ENCODE data around the gene PIKFYVE.
"Not testable (repeated sequence)": the region's sequence is repeated elsewhere in the genome, so short reads cannot be mapped to it uniquely, and the experiment has no call there.

PIKFYVE gene

DNA sequence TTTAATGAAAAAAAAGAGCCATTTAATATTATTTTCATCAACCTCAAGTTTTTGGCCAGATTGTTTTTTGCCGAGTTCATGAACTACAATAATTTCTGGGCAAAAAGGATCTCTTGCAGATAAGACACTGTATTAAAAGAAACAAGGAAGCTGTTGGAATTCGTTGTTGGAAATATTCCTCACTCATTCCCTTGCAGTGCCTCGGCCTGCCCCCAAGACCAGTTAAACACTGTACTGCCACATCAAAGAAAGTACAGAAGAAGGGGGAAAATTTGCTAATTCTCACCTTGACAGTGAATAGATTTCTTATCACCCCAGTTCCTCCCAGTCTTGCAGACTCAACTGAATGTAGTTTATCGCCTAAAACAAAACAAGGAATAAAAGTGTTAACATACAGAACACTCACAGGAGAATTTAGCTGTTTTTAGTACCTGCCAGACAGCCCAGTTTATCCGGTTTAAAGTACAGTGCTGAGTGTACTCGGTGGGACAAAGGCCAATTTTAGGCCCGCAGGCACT is 12.4 kb upstream of the PIKFYVE start:
- Mint-ChIP-seq H3K4me1 (peaks cover 46% of the 10 kb centered on the region), H3K27ac (no peak overlapping the region)

DNA sequence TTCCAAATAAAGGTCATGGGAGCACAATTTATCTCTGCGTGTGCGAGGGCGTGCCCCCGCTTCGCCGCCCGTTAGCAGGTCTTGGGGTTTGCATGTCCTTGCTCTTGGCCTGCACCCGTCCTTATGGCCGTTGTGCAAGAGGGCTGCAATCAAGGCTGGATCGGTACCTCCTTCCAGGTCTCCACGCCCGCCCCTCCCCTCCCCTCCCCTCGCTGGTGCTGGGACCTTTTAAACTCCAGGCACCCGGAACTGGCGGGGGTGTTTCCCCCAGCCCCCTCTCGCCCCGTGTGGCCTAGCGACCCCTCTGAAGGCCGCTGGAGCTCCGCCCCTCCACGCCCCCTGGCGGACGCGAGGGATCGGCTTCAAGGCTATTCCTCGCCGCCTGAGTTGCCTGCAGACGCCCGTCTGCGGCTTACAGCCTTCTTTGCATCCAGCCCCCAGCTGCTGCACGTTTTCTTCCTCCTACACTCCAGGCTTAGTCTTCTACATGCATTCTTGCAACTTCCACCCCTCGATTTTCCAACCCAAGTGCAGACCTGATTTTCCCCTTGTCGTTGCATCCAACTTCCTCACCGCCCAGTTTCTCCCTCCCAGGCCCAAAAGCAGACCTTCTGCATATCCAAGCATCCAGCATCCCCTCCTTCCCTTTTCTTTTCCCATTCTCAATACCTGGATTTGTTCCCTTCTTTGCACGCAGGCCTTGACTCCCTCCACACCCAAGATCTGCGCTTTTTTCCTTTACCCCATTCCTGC is 11.8 kb upstream of the PIKFYVE start:
- TF ChIP-seq, protein P1, sequence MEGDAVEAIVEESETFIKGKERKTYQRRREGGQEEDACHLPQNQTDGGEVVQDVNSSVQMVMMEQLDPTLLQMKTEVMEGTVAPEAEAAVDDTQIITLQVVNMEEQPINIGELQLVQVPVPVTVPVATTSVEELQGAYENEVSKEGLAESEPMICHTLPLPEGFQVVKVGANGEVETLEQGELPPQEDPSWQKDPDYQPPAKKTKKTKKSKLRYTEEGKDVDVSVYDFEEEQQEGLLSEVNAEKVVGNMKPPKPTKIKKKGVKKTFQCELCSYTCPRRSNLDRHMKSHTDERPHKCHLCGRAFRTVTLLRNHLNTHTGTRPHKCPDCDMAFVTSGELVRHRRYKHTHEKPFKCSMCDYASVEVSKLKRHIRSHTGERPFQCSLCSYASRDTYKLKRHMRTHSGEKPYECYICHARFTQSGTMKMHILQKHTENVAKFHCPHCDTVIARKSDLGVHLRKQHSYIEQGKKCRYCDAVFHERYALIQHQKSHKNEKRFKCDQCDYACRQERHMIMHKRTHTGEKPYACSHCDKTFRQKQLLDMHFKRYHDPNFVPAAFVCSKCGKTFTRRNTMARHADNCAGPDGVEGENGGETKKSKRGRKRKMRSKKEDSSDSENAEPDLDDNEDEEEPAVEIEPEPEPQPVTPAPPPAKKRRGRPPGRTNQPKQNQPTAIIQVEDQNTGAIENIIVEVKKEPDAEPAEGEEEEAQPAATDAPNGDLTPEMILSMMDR (IDR thresholded peaks at IDR 0.05), result peak; percentile 68
- H3K4me3 Mint-ChIP-seq, result peak overlapping the region; percentile 99
- DNase-seq, result peak; percentile 96
- peaks cover 46% of the 10 kb centered on the region for H3K4me1 Mint-ChIP-seq
- peaks cover 34% of the 10 kb centered on the region for H3K36me3 Mint-ChIP-seq (ENCODE audit: low read depth)
- H3K9me3 Mint-ChIP-seq, result no peaks in the 10 kb centered on the region
- peak overlapping the region; percentile 99 for H3K27ac Mint-ChIP-seq
- peaks cover 3% of the 10 kb centered on the region for H3K27me3 Mint-ChIP-seq (ENCODE audit: low read depth, poor library complexity)

More for the DNA sequence above, 12.4 kb upstream of the PIKFYVE start:
- peak overlapping the region; percentile 99 for H3K4me3 Mint-ChIP-seq
- no peak for DNase-seq
- H3K27me3 Mint-ChIP-seq (ENCODE audit: low read depth, poor library complexity), result peaks cover 3% of the 10 kb centered on the region
- TF ChIP-seq, protein P1 (IDR thresholded peaks at IDR 0.05), result no peak
- H3K9me3 Mint-ChIP-seq, result no peaks in the 10 kb centered on the region
- peaks cover 40% of the 10 kb centered on the region for H3K36me3 Mint-ChIP-seq (ENCODE audit: low read depth)

DNA sequence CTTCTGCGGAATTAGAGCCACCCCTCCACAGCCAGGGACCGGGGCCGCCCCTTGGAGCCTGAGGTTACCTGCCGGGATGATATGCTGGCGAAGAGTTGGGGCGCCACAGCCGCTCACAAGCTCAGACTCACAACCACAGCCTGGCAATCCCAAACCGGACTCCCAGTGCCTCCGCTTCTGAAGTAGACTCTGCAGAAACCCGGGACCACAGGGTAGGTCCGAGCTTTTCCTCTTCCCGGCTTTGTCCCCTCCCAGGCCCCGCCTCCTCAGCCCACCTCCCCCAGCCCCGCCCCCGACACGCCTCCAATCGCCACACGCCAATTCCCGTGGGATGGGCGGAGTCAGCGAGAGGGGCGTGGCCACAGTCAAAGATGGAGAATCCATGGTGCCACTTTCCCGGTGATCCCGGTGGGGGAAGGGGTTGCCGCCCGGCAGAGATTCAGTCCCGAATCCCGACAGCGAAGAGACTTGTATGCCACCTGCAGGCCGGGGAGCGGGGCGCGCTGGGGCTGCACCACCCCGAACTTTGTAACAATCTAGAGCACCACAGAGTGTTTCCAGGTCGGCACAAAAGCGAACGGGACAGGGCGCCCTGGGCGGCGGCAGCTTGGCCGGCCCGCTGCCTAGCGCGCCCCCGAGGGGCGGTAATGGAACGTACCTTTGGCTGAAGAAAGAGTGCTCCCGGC is 11.0 kb upstream of the PIKFYVE start, which contains the start of gene IDH1:
Gene IDH1, minus strand, starts transcription at position 201 of the 686 bp plus-strand sequence. CDS start 3,520 bp downstream, outside the sequence.
- peaks cover 27% of the 10 kb centered on the region for H3K36me3 Mint-ChIP-seq (ENCODE audit: low read depth)
- no peaks in the 10 kb centered on the region for H3K9me3 Mint-ChIP-seq
- H3K27me3 Mint-ChIP-seq (ENCODE audit: low read depth, poor library complexity), result peaks cover 3% of the 10 kb centered on the region
- peak within 1 kb of the TSS; percentile 99 for H3K4me3 Mint-ChIP-seq
- peak; percentile 100 for DNase-seq
- TF ChIP-seq, protein P1 (IDR thresholded peaks at IDR 0.05), result peak; percentile 47
- H3K4me1 Mint-ChIP-seq, result peaks cover 46% of the 10 kb centered on the region
- peak within 1 kb of the TSS; percentile 99 for H3K27ac Mint-ChIP-seq

DNA sequence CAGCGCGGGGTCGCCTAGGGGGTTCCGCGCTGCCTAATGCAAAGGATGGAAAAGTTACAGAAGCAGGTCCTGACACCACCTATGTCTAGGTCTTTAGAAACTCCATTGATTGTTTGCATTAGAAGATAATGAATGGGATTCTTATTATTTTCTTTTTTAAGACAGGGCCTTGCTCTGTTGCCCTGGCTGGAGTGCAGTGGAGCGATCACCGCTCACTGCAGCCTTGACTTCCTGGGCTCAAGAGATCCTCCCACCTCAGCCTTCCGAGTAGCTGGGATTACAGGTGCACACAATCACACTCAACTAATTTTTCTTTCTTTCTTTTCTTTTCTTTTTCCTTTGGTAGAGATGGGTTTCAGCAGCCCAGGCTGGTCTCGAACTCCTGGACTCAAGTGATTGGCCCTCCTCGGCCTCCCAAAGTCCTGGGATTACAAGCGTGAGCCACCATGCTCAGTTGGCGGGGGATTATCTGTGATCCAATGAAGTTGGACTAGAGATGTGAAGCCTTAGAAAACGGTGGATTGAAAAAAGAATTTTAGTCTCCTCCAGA is 10.4 kb upstream of the PIKFYVE start:
- DNase-seq, result no peak
- Mint-ChIP-seq H3K27me3 (ENCODE audit: low read depth, poor library complexity) (peaks cover 3% of the 10 kb centered on the region), H3K4me1 (peaks cover 46% of the 10 kb centered on the region), H3K9me3 (no peaks in the 10 kb centered on the region), H3K27ac (peak overlapping the region; percentile 99), H3K4me3 (peak overlapping the region; percentile 99), H3K36me3 (ENCODE audit: low read depth) (peaks cover 21% of the 10 kb centered on the region)
- TF ChIP-seq, protein P1 (IDR thresholded peaks at IDR 0.05), result no peak

DNA sequence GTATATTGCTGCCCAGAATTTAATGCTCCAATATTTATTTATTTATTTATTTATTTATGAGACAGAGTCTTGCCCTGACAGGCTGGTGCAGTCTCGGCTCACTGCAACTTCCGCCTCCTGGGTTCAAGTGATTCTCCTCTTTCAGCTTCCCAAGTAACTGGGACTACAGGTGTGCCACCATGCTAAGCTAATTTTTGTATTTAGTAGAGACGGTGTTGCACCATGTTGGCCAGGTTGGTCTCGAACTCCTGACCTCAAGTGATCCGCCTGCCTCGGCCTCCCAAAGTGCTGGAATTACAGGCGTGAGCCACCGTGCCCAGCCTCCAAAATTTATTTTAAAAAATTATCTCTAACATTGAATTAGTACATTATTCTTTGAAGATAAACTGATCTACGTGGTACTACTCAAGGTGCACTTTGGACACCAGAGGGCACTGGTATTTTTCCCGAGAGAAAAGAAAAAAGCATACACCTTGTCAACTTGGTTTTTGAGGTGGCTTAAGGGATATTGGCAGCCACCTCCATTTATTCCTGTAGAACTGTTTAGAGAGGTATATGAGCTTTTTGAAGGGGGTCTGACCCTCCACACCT is 9.8 kb upstream of the PIKFYVE start:
- H3K4me1 Mint-ChIP-seq, result peaks cover 46% of the 10 kb centered on the region
- DNase-seq, result no peak
- H3K9me3 Mint-ChIP-seq, result peaks cover 3% of the 10 kb centered on the region
- peaks cover 16% of the 10 kb centered on the region for H3K36me3 Mint-ChIP-seq (ENCODE audit: low read depth)
- peak overlapping the region; percentile 37 for H3K27ac Mint-ChIP-seq
- peaks cover 3% of the 10 kb centered on the region for H3K27me3 Mint-ChIP-seq (ENCODE audit: low read depth, poor library complexity)
- TF ChIP-seq, protein P1 (IDR thresholded peaks at IDR 0.05), result peak; percentile 11
- peak overlapping the region; percentile 99 for H3K4me3 Mint-ChIP-seq

DNA sequence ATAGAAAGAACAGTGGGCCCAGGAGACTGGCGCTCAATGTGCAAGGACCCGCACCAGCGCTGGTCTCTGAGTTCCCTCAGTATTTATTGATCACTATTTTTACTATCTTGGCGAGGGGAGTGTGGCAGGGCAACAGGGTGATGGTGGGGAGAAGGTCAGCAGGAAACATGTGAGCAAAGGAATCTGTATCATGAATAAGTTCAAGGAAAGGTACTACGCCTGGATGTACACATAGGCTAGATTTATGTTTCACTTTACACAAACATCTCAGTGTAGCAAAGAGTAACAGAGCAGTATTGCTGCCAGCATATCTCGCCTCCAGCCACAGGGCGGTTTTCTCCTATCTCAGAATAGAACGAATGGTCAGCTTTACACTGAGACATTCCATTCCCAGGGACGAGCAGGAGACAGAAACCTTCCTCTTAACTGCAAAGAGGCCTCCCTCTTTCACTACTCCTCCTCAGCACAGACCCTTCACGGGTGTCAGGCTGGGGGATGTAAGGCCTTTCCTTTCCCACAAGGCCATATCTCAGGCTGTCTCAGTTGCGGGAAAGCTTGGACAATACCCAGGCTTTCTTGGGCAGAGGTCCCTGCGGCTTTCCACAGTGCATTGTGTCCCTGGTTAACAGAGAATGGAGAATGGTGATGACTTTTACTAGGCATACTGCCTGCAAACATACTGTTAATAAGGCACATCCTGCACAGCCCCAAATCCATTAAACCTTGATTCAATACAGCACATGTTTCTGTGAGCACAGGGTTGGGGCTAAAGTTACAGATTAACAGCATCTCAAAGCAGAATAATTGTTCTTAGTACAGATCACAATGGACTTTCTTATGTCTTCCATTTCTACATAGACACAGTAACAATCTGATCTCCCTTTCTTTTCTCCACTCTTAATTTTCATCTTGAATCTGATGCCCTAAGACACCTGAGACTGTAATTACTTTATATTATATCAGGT is 8.9 kb upstream of the PIKFYVE start:
- peak overlapping the region; percentile 49 for H3K4me3 Mint-ChIP-seq
- not testable (repeated sequence) for H3K9me3 Mint-ChIP-seq; DNase-seq; H3K27me3 Mint-ChIP-seq (ENCODE audit: low read depth, poor library complexity)
- peaks cover 39% of the 10 kb centered on the region for H3K4me1 Mint-ChIP-seq
- H3K27ac Mint-ChIP-seq, result peak overlapping the region; percentile 37
- H3K36me3 Mint-ChIP-seq (ENCODE audit: low read depth), result peaks cover 12% of the 10 kb centered on the region
